IMR-90 (cell line): ENCODE results near the gene RNF146. TPM values are rescaled to one million over a fixed set of nuclear protein-coding genes. Genes with fewer than 3 reads are reported as not detected.

ENCODE experiments used
- ATAC-seq: fragments of 200-7000 bp; cut with Tn5 transposase; 2 replicates; pipeline ENCODE4 v1.9.1; 2020; ENCODE audit warnings: low read depth, mild to moderate bottlenecking, moderate library complexity
- BruUV-seq: library from RNA; stranded (reverse); fragments of 400-500 nt; replicated peaks from 2 replicates; lab custom pipeline; 2021; lab: Mats Ljungman, UMichigan
- CTCF ChIA-PET: fragments of 300-600 bp; formaldehyde crosslinking; extraction: SDS; loops from one replicate; lab custom pipeline; 2021; ENCODE audit warnings: antibody characterized with exemption; lab: Yijun Ruan, JAX
- POLR2A ChIA-PET: fragments of 300-600 bp; sonication (Branson Sonifier 250); formaldehyde crosslinking; loops from one replicate; lab custom pipeline; 2022; ENCODE audit warnings: antibody characterized with exemption; ENCODE audit not compliant: unreplicated experiment; lab: Charles Lee
- DNase-seq: peaks from one replicate; pipeline ENCODE4 v3.0.0; 2013
- H2AFZ ChIP-seq: replicated peaks from 2 replicates; pipeline ENCODE3; 2013; ENCODE audit warnings: low read length, mild to moderate bottlenecking; ENCODE audit not compliant: poor library complexity
- H2AK5ac ChIP-seq: 2 replicates; pipeline ENCODE4 v1.6.1; 2013; ENCODE audit warnings: low read depth, low read length, inconsistent platforms
- H2AK9ac ChIP-seq: replicated peaks from 2 replicates; pipeline ENCODE3; 2013; ENCODE audit warnings: mild to moderate bottlenecking, low read depth, low read length, moderate library complexity; ENCODE audit not compliant: poor library complexity
- H2BK120ac ChIP-seq: 2 replicates; pipeline ENCODE4 v1.6.1; 2013; ENCODE audit warnings: low read depth, low read length, inconsistent platforms
- H2BK15ac ChIP-seq: 3 replicates; pipeline ENCODE4 v1.6.1; 2013; ENCODE audit warnings: low read depth, low read length, inconsistent platforms
- H2BK20ac ChIP-seq: 2 replicates; pipeline ENCODE4 v1.6.1; 2013; ENCODE audit warnings: low read depth, mild to moderate bottlenecking, inconsistent platforms, low read length, moderate library complexity
- H2BK5ac ChIP-seq: 2 replicates; pipeline ENCODE4 v1.6.1; 2013; ENCODE audit warnings: mild to moderate bottlenecking, low read depth, low read length, inconsistent platforms; ENCODE audit not compliant: poor library complexity, severe bottlenecking
- H3K14ac ChIP-seq: replicated peaks from 2 replicates; pipeline ENCODE4 v1.6.1; 2013; ENCODE audit warnings: low read depth, low read length, inconsistent platforms
- H3K18ac ChIP-seq: 2 replicates; pipeline ENCODE4 v1.6.1; 2013; ENCODE audit warnings: low read depth, low read length, control low read depth
- H3K23ac ChIP-seq: 2 replicates; pipeline ENCODE4 v1.6.1; 2013; ENCODE audit warnings: low read depth, low read length, inconsistent platforms
- H3K27ac ChIP-seq: 2 replicates; pipeline ENCODE4 v1.5.1; 2013; ENCODE audit warnings: mild to moderate bottlenecking, control low read depth, low read length; ENCODE audit not compliant: insufficient read depth
- H3K27me3 ChIP-seq: 2 replicates; pipeline ENCODE4 v1.6.1; 2013; ENCODE audit warnings: low read length; ENCODE audit not compliant: control insufficient read depth, insufficient read depth
- H3K36me3 ChIP-seq: 2 replicates; pipeline ENCODE4 v1.6.1; 2013; ENCODE audit warnings: low read length, mixed read lengths; ENCODE audit not compliant: control insufficient read depth, insufficient read depth
- H3K4ac ChIP-seq: 2 replicates; pipeline ENCODE4 v1.6.1; 2013; ENCODE audit warnings: low read depth, low read length, inconsistent platforms
- H3K4me1 ChIP-seq: 2 replicates; pipeline ENCODE4 v1.6.1; 2013; ENCODE audit warnings: low read length, mixed read lengths; ENCODE audit not compliant: control insufficient read depth, insufficient read depth
- H3K4me2 ChIP-seq: 2 replicates; pipeline ENCODE4 v1.6.1; 2013; ENCODE audit warnings: low read depth, mild to moderate bottlenecking, control low read depth, low read length, moderate library complexity
- H3K4me3 ChIP-seq: 2 replicates; pipeline ENCODE4 v1.5.1; 2013; ENCODE audit warnings: low read depth, mild to moderate bottlenecking, control low read depth, low read length, moderate library complexity; ENCODE audit not compliant: insufficient read depth
- H3K56ac ChIP-seq: 2 replicates; pipeline ENCODE4 v1.6.1; 2013; ENCODE audit warnings: low read length, inconsistent platforms; ENCODE audit not compliant: insufficient read depth; ENCODE audit errors: extremely low read depth
- H3K79me1 ChIP-seq, 2 experiments: 2 replicates each; pipeline ENCODE4 v1.6.1; 2013; ENCODE audit warnings: low read length in 2 of 2, inconsistent platforms in 1 of 2, low read depth in 1 of 2
- H3K9ac ChIP-seq: 2 replicates; pipeline ENCODE4 v1.6.1; 2013; ENCODE audit warnings: low read depth, low read length, control low read depth
- H3K9me1 ChIP-seq: 2 replicates; pipeline ENCODE4 v1.6.1; 2013; ENCODE audit warnings: low read length, inconsistent platforms; ENCODE audit not compliant: insufficient read depth
- H3K9me3 ChIP-seq: 2 replicates; pipeline ENCODE4 v1.6.1; 2013; ENCODE audit warnings: low read length; ENCODE audit not compliant: control insufficient read depth, insufficient read depth
- H4K20me1 ChIP-seq: 2 replicates; pipeline ENCODE4 v1.6.1; 2013; ENCODE audit warnings: low read length, inconsistent platforms; ENCODE audit not compliant: insufficient read depth
- H4K5ac ChIP-seq: 2 replicates; pipeline ENCODE4 v1.6.1; 2013; ENCODE audit warnings: mild to moderate bottlenecking, low read depth, low read length, control low read depth
- H4K8ac ChIP-seq, 2 experiments: 2 replicates each; pipeline ENCODE4 v1.6.1; 2013; ENCODE audit warnings: low read depth in 2 of 2, low read length in 2 of 2, control low read depth in 1 of 2, inconsistent platforms in 1 of 2
- H4K91ac ChIP-seq: 2 replicates; pipeline ENCODE4 v1.6.1; 2013; ENCODE audit warnings: low read depth, low read length, inconsistent platforms; ENCODE audit not compliant: insufficient read depth
- MAFK ChIP-seq: IDR thresholded peaks from 2 replicates; pipeline ENCODE4 v1.6.1; 2012; ENCODE audit warnings: low read depth, low read length, improper control_type of control experiment
- RFX5 ChIP-seq: IDR thresholded peaks from 2 replicates; pipeline ENCODE4 v1.8.0; 2012; ENCODE audit warnings: low read depth, mild to moderate bottlenecking, low read length, moderate library complexity
- USF2 ChIP-seq: fragments of 150-350 bp; IDR thresholded peaks from 2 replicates; pipeline ENCODE4 v1.6.1; 2017; ENCODE audit warnings: mild to moderate bottlenecking, antibody characterized with exemption, low read length, low read depth
- WGBS, 2 experiments: methylation state at CpG; one replicate each; pipeline versions ENCODE4 v1.1.5 to v1.1.7; 2013; ENCODE audit warnings: missing lambda C conversion rate in 2 of 2; ENCODE audit not compliant: insufficient read length in 1 of 2; ENCODE audit errors: extremely low coverage in 2 of 2; 5-methylcytosine and 5-hydroxymethylcytosine counted together
- dilution Hi-C: fragments of 300-500 bp; cut with HindIII; formaldehyde crosslinking; loops from one replicate; pipeline ENCODE4 v1.14.3; 2018; ENCODE audit warnings: low sequenced_read_pairs; ENCODE audit not compliant: unreplicated experiment
- in situ Hi-C: fragments of 300-500 bp; cut with MboI; formaldehyde crosslinking; loops from 3 replicates; pipeline ENCODE4 v1.14.3; 2019; ENCODE audit warnings: low sequenced_read_pairs, inconsistent platforms, mixed read lengths
- intact Hi-C: fragments of 100-400 bp; cut with micrococcal nuclease; formaldehyde crosslinking; loops from 2 replicates; pipeline ENCODE4 v1.10.0; 2022
- polyA plus RNA-seq, 3 experiments: library from polyadenylated mRNA; depleted of rRNA; stranded (reverse); fragments of >200 nt; gene quantifications; 2 replicates each; pipeline ENCODE4 v1.2.3, GENCODE V29; 2012; ENCODE audit warnings: low replicate concordance in 1 of 3
- total RNA-seq: library from RNA; depleted of rRNA; stranded (reverse); fragments of >200 nt; gene quantifications from 2 replicates; pipeline ENCODE4 v1.2.3, GENCODE V29; 2012

Gene RNF146
- total and polyA plus RNA-seq, 2 of the 4 experiments (the other 2 are of a cell fraction) = 24.0 to 32.2 TPM

DNA sequence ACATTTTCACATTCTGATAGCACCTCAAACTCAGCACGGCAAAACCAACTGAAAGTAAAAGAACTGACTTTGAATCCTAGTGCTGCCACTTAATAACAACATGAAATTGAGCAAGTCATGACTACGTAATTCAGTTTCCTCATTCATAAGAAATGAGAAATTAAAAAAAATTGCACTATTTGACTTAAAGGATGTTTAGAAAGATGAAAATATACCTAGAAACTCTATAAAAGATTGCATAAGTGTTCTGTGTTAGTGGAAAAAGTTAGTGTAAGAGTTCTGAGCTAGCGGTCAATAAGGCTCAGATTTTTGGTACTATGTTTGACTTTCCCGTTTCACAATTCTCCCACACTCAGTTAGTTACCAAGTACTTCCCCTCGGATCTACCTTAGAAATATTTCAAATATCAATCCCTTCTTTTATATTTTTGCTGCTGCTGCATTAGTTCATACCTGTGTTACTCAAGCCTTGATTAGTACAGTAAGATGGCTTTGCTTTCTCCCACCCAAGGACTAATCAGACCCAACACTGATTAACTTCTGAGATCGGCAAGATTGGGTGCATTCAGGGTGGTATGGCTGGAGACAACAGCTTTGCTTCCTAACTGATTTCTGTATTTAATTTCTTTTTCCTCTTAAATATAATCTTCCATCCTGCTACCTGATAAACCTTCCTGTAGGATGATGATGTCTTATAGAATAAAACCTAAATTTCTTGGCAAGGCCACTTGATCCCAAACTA lies 50.9 kb downstream of the RNF146 start:
- Histone ChIP-seq H2AFZ (no peak overlapping the region), H3K14ac (no peak overlapping the region), H3K4ac (no peak overlapping the region), H4K91ac (no peak overlapping the region), H2BK5ac (no peak overlapping the region), H2BK120ac (no peak overlapping the region), H3K9ac (no peak overlapping the region), H3K9me1 (no peaks in the 10 kb centered on the region), H3K79me1 (peaks cover 0 to 9% of the 10 kb centered on the region in 2 experiments; a peak in 3 of 4 replicates), H3K27me3 (no peaks in the 10 kb centered on the region), H3K4me2 (no peak overlapping the region), H2AK5ac (no peak overlapping the region), H3K4me3 (no peak overlapping the region), H3K23ac (no peak overlapping the region), H4K8ac (no peak overlapping the region), H2BK15ac (no peak overlapping the region), H3K18ac (no peak overlapping the region), H2BK20ac (no peak overlapping the region), H3K9me3 (no peaks in the 10 kb centered on the region), H3K56ac (no peak overlapping the region), H4K20me1 (no peaks in the 10 kb centered on the region), H2AK9ac (no peak overlapping the region), H3K36me3 (peaks cover 3% of the 10 kb centered on the region), H4K5ac (no peak overlapping the region), H3K27ac (no peak overlapping the region), H3K4me1 (no peaks in the 10 kb centered on the region)
- CTCF ChIA-PET = no interaction called here
- TF ChIP-seq MAFK (no peak), RFX5 (no peak), USF2 (no peak)
- POLR2A ChIA-PET = no interaction called here
- intact Hi-C loops (no loop called here), in situ Hi-C loops (no loop called here), dilution Hi-C loops (no loop called here)
- no CpG with 5 or more reads among the region's 6 CpGs for WGBS, 2 experiments
- no TSS peak for BruUV-seq
- ATAC-seq (no peak), DNase-seq (no peak)
